ENCODE measurements around the gene SHROOM3. TPM values are rescaled to one million over a fixed set of nuclear protein-coding genes. Genes with fewer than 3 reads are reported as not detected.

Gene SHROOM3
- total RNA-seq, 1 donor from 2014 or later = 192 TPM

DNA sequence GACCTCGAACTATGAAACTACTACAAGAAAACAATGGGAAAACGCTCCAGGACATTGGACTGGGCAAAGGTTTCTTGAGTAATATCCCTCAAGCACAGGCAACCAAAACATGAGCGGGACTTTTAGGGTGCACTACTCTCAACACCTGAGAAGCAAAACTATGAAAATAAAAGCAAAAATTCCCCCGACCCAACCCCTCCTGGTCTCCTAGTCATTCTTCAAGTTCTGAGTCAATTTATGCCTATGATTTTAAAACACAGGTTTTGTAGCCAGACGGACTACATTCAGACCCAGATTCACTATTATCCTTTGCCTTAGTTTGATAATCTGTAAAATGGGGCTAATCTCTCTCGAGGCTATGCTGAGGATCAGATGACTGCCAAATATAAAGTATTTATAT is 365.9 kb downstream of the SHROOM3 start:
- DNase-seq (ENCODE audit: low spot score in 2 of 2) = no peak
- no peak overlapping the region for H3K27ac ChIP-seq
- H3K4me1 ChIP-seq = no peaks in the 10 kb centered on the region
- intact Hi-C loops (cut with DNase I) = no loop called here
- no peak overlapping the region for H3K4me3 ChIP-seq
- no peaks in the 10 kb centered on the region for H3K36me3 ChIP-seq
- TF ChIP-seq, protein P1, sequence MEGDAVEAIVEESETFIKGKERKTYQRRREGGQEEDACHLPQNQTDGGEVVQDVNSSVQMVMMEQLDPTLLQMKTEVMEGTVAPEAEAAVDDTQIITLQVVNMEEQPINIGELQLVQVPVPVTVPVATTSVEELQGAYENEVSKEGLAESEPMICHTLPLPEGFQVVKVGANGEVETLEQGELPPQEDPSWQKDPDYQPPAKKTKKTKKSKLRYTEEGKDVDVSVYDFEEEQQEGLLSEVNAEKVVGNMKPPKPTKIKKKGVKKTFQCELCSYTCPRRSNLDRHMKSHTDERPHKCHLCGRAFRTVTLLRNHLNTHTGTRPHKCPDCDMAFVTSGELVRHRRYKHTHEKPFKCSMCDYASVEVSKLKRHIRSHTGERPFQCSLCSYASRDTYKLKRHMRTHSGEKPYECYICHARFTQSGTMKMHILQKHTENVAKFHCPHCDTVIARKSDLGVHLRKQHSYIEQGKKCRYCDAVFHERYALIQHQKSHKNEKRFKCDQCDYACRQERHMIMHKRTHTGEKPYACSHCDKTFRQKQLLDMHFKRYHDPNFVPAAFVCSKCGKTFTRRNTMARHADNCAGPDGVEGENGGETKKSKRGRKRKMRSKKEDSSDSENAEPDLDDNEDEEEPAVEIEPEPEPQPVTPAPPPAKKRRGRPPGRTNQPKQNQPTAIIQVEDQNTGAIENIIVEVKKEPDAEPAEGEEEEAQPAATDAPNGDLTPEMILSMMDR (IDR thresholded peaks at IDR 0.05) = no peak
- H3K27me3 ChIP-seq = no peaks in the 10 kb centered on the region
- H3K9me3 ChIP-seq = no peaks in the 10 kb centered on the region

DNA sequence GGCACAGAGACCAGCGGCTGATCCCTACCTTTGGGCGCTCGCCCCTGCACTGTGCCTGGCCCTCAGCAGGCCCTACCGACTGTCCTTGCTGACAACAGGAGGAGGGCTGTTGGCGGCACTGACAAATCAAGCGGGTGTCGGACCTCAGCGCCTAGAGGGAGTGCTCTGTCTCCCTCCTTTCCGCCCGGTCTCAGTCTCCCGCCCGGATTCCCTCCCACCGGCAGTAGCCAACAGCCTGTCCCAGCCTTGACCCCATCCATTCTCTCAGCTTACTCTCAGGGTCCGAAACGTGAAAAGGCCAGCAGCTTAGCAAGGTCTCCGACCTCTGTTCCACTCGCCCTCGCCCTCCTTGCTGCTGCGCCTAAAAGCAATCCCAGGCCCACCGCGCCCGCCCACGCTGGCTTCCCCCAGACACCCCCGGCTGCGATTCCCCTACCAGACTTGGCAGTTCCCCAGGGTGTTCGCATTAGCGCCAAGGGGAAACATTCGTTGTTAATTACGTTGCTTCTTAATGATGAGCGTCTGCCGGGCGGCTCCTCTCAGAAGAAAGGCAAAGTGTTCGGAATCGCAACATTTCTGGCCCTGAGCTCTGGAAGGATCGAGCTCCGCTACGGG is 366.7 kb downstream of the SHROOM3 start:
- peak overlapping the region; percentile 17 to 39 for H3K4me3 ChIP-seq
- DNase-seq (ENCODE audit: low spot score in 2 of 2) = no peak
- peak overlapping the region in 1 of 2 donors; percentile 12 for H3K27ac ChIP-seq
- H3K27me3 ChIP-seq = no peaks in the 10 kb centered on the region
- no peaks in the 10 kb centered on the region for H3K4me1 ChIP-seq
- TF ChIP-seq, protein P1 (IDR thresholded peaks at IDR 0.05) = no peak
- H3K36me3 ChIP-seq = no peaks in the 10 kb centered on the region
- H3K9me3 ChIP-seq = no peaks in the 10 kb centered on the region
- intact Hi-C loops (cut with DNase I) = no loop called here

DNA sequence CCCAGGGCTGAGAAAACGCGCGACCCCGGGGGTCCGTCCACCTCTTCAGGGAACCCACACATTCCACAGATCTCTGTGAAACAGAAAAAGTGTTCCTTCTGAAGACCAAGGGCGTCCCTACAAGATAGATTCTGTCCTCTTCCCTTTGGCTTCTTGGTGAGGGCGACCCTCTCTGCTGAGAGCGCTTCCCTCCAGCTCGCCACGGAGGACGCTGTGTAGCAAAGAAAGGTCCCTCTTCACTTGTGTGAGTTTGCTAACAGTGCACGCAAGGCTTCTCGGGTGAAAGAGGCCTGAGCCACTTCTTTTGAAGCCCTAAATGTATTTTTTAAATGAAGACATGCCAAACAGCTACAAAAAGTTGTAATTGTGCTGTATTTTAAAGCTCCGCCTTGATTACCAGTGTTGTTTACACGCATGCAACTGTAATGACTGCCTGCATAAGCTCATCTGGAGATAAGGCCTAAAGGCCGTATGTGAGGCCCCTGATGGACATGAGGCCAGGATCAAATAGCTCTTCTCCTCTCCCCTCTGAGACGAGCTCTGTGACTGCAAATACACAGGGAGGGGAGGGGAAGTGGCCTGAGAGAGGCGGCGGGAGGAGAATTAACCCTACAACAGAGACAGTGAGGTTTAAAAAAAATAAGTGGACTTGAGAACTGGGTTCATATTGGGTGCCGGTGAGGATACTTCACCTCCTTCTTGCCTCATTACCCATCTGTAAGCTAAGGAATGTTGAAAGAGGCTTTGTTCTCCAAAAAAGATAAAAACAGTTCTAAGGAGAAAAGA is 367.4 kb downstream of the SHROOM3 start:
- intact Hi-C loops (cut with DNase I) = no loop called here
- DNase-seq (ENCODE audit: low spot score in 2 of 2) = no peak
- H3K4me3 ChIP-seq = peak overlapping the region in 1 of 2 donors; percentile 39
- peak overlapping the region in 1 of 2 donors; percentile 12 for H3K27ac ChIP-seq
- no peaks in the 10 kb centered on the region for H3K4me1 ChIP-seq
- TF ChIP-seq, protein P1 (IDR thresholded peaks at IDR 0.05) = no peak
- no peaks in the 10 kb centered on the region for H3K9me3 ChIP-seq
- H3K36me3 ChIP-seq = no peaks in the 10 kb centered on the region
- no peaks in the 10 kb centered on the region for H3K27me3 ChIP-seq

DNA sequence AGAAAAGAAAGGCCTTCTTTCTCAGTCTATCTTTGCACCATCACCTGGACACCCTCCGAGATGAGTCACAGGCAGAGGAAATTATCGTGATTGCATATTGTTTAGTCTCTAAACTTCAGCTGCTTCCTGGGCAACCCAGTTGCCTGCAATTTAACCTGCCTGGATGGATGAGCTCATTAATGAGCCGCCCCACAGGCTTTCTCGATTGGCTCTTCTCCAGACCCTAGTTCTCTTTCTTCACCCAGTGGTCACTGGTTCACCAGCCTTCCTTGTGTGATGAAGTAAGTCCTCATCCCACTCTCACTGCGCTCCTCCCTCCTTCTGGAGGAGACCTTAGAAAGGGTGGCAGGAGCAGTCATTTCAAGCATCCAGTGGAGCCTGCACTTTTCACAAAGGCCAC is 368.5 kb downstream of the SHROOM3 start:
- DNase-seq (ENCODE audit: low spot score in 2 of 2) = no peak
- no peak overlapping the region for H3K27ac ChIP-seq
- no peaks in the 10 kb centered on the region for H3K36me3 ChIP-seq
- no peaks in the 10 kb centered on the region for H3K4me1 ChIP-seq
- no peaks in the 10 kb centered on the region for H3K27me3 ChIP-seq
- intact Hi-C loops (cut with DNase I) = no loop called here
- no peaks in the 10 kb centered on the region for H3K9me3 ChIP-seq
- TF ChIP-seq, protein P1 (IDR thresholded peaks at IDR 0.05) = no peak
- H3K4me3 ChIP-seq = no peak overlapping the region

DNA sequence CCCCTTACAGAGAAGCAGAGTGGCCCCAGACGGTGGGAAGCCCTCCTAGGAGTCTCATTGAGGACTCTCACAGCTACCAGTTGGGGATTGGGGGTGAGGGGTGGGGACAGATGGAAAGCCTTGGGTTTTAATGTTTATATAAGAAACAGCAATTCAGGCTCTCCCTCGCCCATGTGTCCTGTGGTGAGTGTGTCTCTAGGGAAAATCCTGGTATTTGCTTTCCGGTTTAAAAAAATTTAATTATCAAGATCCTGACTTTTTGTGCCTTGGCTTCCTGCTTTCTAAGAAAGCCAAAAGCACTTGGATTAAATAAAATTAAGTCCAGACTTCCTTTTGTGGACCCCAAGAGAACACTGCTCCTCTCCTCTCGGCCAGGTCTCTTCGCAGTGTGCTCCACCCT is 369.1 kb downstream of the SHROOM3 start:
- peak overlapping the region in 1 of 2 donors; percentile 25 for H3K27ac ChIP-seq

More for the DNA sequence above, 369.1 kb downstream of the SHROOM3 start:
- DNase-seq (ENCODE audit: low spot score in 2 of 2) = no peak
- Histone ChIP-seq H3K4me1 (no peaks in the 10 kb centered on the region), H3K9me3 (no peaks in the 10 kb centered on the region), H3K27me3 (no peaks in the 10 kb centered on the region), H3K4me3 (no peak overlapping the region), H3K36me3 (no peaks in the 10 kb centered on the region)
- TF ChIP-seq, protein P1 (IDR thresholded peaks at IDR 0.05) = no peak
- intact Hi-C loops (cut with DNase I) = no loop called here

Measured in ascending aorta (tissue), 2 donors.